PC-9 (cell line): ENCODE measurements around the gene NMRK2. TPM values are rescaled to one million over a fixed set of nuclear protein-coding genes. Genes with fewer than 3 reads are reported as not detected.

Experiments
- BruUV-seq: library from RNA; stranded (reverse); fragments of 400-500 nt; replicated peaks from 2 replicates; lab custom pipeline; 2021; lab: Mats Ljungman, UMichigan
- CTCF ChIA-PET: fragments of 300-600 bp; sonication (Branson Sonifier 250); formaldehyde crosslinking; loops from one replicate; lab custom pipeline; 2022; ENCODE audit warnings: antibody characterized with exemption; lab: Charles Lee
- POLR2A ChIA-PET: fragments of 300-600 bp; sonication (Branson Sonifier 250); formaldehyde crosslinking; loops from one replicate; lab custom pipeline; 2022; ENCODE audit warnings: antibody characterized with exemption; ENCODE audit not compliant: unreplicated experiment; lab: Charles Lee
- DNase-seq, 2 experiments: peaks; one replicate each; pipeline versions ENCODE4 v3.0.0 to v3.0.0-alpha.2; 2015 to 2022; ENCODE audit warnings: mixed read lengths in 1 of 2
- H2AFZ ChIP-seq: fragments of 200-600 bp; sonication (generic); 2 replicates; pipeline ENCODE4 v1.8.1; 2017; ENCODE audit warnings: antibody characterized with exemption
- H3F3A ChIP-seq: fragments of 200-600 bp; sonication (generic); 2 replicates; pipeline ENCODE4 v1.8.1; 2017; ENCODE audit warnings: antibody characterized with exemption, mild to moderate bottlenecking, low read depth; ENCODE audit not compliant: insufficient read depth
- H3K27ac ChIP-seq: fragments of 200-600 bp; sonication (generic); 2 replicates; pipeline ENCODE4 v1.6.1; 2016; ENCODE audit warnings: mixed run types
- H3K27me3 ChIP-seq: fragments of 200-600 bp; sonication (generic); 2 replicates; pipeline ENCODE4 v1.6.1; 2016; ENCODE audit warnings: low read depth, mixed run types; ENCODE audit not compliant: insufficient read depth
- H3K36me3 ChIP-seq: fragments of 200-600 bp; sonication (generic); 2 replicates; pipeline ENCODE4 v1.6.1; 2016; ENCODE audit warnings: low read depth, mixed run types
- H3K4me1 ChIP-seq: fragments of 200-600 bp; sonication (generic); replicated peaks from 2 replicates; pipeline ENCODE4 v1.6.1; 2016; ENCODE audit warnings: mixed run types; ENCODE audit not compliant: insufficient read depth
- H3K4me2 ChIP-seq: fragments of 200-600 bp; sonication (generic); 2 replicates; pipeline ENCODE4 v1.6.1; 2017; ENCODE audit warnings: mixed run types
- H3K4me3 ChIP-seq: fragments of 200-600 bp; sonication (generic); 2 replicates; pipeline ENCODE4 v1.6.1; 2016; ENCODE audit warnings: mixed run types
- H3K79me2 ChIP-seq: fragments of 200-600 bp; sonication (generic); 2 replicates; pipeline ENCODE4 v1.6.1; 2017; ENCODE audit warnings: low read depth, mixed run types
- H3K9me2 ChIP-seq: fragments of 200-600 bp; sonication (generic); 2 replicates; pipeline ENCODE4 v1.8.1; 2017; ENCODE audit warnings: mild to moderate bottlenecking; ENCODE audit not compliant: insufficient read depth
- H3K9me3 ChIP-seq: fragments of 200-600 bp; sonication (generic); 2 replicates; pipeline ENCODE4 v1.8.1; 2016; ENCODE audit warnings: low read depth; ENCODE audit not compliant: insufficient read depth
- H4K20me1 ChIP-seq: fragments of 200-600 bp; sonication (generic); 2 replicates; pipeline ENCODE4 v1.8.1; 2017; ENCODE audit not compliant: insufficient read depth
- EZH2 ChIP-seq: fragments of 200-600 bp; sonication (generic); IDR thresholded peaks from 2 replicates; pipeline ENCODE4 v1.8.0; 2017; ENCODE audit warnings: antibody characterized with exemption, low read depth
- intact Hi-C: fragments of 100-400 bp; cut with micrococcal nuclease; formaldehyde crosslinking; loops from one replicate; pipeline ENCODE4 v1.10.0; 2022; ENCODE audit not compliant: unreplicated experiment
- total RNA-seq: library from RNA; stranded (reverse); gene quantifications from 2 replicates; pipeline ENCODE4 v1.2.3, GENCODE V29; 2021
- TF ChIP-seq, protein P1 (sequence below): fragments of 200-600 bp; sonication (generic); conservative IDR thresholded peaks from 2 replicates; pipeline ENCODE4 v1.6.1; 2017; ENCODE audit warnings: mixed run types, antibody characterized with exemption, mild to moderate bottlenecking, moderate library complexity

Gene NMRK2
- total RNA-seq, 1 experiment from 2014 or later, result not detected

DNA sequence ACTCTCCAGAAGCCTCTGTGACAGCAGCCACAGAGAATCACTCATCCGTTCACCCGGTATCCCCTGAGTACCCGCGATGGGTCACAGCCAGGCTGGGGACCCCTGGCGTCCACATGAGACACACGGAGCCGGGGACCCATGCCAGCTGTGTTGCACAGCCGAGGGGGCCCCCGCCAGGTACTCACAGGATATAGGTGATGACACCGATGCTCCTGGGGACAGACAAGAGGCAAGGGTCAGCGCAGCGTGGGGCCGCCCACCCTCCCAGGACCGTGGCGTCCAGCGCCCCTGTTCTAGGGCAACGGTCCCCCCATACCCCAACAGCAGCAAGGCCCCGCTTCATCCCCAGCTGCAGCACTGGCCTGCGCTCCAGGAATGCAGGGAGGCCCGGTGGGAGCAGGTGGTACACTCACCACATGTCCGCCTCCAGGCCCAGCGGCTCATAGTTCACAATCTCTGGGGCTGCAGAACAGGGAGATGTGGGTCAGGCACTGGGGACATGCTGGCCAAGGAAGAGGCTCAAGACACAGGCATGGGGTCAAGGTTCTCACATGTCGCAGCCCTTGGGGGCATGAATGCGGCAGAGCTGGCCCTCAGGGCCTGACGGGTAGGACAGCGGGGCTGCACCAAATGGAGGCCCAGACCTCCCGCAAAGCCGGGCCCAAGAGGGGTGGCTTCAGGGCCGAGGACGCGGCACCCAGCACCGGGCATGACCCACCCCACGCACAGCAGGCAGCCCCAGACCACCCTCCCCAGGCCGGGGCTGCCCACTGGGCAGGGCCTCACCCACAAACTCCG is 30.8 kb downstream of the NMRK2 start:
- H3K4me2 ChIP-seq, result no peak overlapping the region
- TF ChIP-seq EZH2, result no peak
- TF ChIP-seq, protein P1, sequence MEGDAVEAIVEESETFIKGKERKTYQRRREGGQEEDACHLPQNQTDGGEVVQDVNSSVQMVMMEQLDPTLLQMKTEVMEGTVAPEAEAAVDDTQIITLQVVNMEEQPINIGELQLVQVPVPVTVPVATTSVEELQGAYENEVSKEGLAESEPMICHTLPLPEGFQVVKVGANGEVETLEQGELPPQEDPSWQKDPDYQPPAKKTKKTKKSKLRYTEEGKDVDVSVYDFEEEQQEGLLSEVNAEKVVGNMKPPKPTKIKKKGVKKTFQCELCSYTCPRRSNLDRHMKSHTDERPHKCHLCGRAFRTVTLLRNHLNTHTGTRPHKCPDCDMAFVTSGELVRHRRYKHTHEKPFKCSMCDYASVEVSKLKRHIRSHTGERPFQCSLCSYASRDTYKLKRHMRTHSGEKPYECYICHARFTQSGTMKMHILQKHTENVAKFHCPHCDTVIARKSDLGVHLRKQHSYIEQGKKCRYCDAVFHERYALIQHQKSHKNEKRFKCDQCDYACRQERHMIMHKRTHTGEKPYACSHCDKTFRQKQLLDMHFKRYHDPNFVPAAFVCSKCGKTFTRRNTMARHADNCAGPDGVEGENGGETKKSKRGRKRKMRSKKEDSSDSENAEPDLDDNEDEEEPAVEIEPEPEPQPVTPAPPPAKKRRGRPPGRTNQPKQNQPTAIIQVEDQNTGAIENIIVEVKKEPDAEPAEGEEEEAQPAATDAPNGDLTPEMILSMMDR, result no peak
- H3K4me1 ChIP-seq, result peaks cover 7% of the 10 kb centered on the region
- no peak overlapping the region for H3K27ac ChIP-seq
- no TSS peak for BruUV-seq
- no peak overlapping the region for H3K4me3 ChIP-seq
- H3K9me2 ChIP-seq, result no peaks in the 10 kb centered on the region
- H3F3A ChIP-seq, result peaks cover 9% of the 10 kb centered on the region; the same call in 1 of the 2 replicates
- ChIA-PET CTCF (no interaction called here), POLR2A (no interaction called here)
- H3K27me3 ChIP-seq, result no peaks in the 10 kb centered on the region
- no peak overlapping the region for H2AFZ ChIP-seq
- H4K20me1 ChIP-seq, result peaks cover 18% of the 10 kb centered on the region
- H3K36me3 ChIP-seq, result 0 out of 2 replicates have a peak, but pooled peaks cover 6% of the 10 kb centered on the region
- intact Hi-C loops, result no loop called here
- no peak for DNase-seq
- H3K79me2 ChIP-seq, result peaks cover 20% of the 10 kb centered on the region
- no peaks in the 10 kb centered on the region for H3K9me3 ChIP-seq

DNA sequence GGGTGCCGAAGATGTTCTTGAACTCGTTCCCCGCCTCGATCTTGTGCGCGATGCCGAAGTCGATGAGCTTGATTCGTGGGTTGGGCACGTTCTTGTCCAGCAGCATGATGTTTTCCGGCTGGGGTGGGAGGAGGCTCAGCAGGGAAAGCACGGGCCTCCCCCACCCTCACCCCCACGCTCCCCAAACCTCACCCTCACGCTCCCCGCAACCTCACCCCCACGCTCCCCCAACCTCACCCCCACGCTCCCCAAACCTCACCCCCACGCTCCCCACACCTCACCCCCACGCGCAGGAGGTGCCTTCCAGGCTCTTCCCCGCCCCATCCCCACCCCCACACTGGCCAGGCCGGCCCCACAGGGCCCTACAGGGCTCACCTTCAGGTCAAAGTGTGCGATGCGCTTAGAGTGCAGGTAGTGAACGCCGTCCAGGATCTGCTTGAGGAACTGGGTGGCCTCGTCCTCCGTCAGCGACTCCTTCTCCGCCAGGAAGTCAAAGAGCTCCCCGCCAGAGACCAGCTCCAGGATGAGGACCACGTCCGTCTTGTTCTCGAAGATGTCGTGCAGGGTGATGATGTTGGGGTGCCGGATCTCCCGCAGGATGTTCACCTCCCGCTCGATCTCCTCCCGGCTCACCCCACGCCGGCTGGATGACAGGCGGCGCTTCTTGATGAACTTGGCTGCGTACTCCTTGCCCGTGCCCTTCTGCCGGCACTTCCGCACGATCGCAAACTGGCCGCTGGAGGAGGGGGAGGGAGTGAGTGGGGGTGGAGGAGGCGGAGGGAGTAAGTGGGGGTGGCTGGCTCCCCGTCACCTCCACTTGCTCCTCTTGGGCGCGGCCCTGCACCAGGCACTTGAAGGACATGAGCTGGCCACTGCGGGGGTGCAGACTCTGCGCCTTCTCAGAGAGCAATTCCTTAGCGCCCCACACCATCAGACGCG is 31.7 kb downstream of the NMRK2 start:
- H4K20me1 ChIP-seq, result peaks cover 25% of the 10 kb centered on the region
- 0 out of 2 replicates have a peak, but pooled peaks cover 10% of the 10 kb centered on the region for H3K36me3 ChIP-seq
- DNase-seq, result no peak
- no peak overlapping the region for H2AFZ ChIP-seq
- intact Hi-C loops, result no loop called here
- no TSS peak for BruUV-seq
- CTCF ChIA-PET, result no interaction called here
- no peaks in the 10 kb centered on the region for H3K9me3 ChIP-seq
- H3K4me2 ChIP-seq, result no peak overlapping the region
- no peak overlapping the region for H3K4me3 ChIP-seq
- peaks cover 20% of the 10 kb centered on the region for H3K79me2 ChIP-seq
- POLR2A ChIA-PET, result no interaction called here
- peaks cover 15% of the 10 kb centered on the region for H3K4me1 ChIP-seq
- no peaks in the 10 kb centered on the region for H3K9me2 ChIP-seq
- H3K27ac ChIP-seq, result no peak overlapping the region
- TF ChIP-seq, protein P1, result no peak
- no peak for TF ChIP-seq EZH2
- H3F3A ChIP-seq, result peaks cover 17% of the 10 kb centered on the region; the same call in 1 of the 2 replicates
- H3K27me3 ChIP-seq, result no peaks in the 10 kb centered on the region
